Frontal cortex (tissue), 4 donors: ENCODE measurements around the gene ASPSCR1. TPM values are rescaled to one million over a fixed set of nuclear protein-coding genes. Genes with fewer than 3 reads are reported as not detected.
"Not testable (repeated sequence)": the region's sequence is repeated elsewhere in the genome, so short reads cannot be mapped to it uniquely, and the experiment has no call there.

Source experiments
- DNase-seq, 2 donors: peaks; one replicate each; pipeline ENCODE4 v3.0.0; 2012; ENCODE audit warnings: low spot score in 2 of 2
- FAIRE-seq: peaks from 2 replicates; lab custom pipeline; 2012; peaks lifted over from hg19 to GRCh38; lab: Jason Lieb, UNC
- total RNA-seq: library from RNA; depleted of rRNA; stranded (reverse); fragments of >200 nt; gene quantifications from one replicate; pipeline ENCODE4 v1.2.3, GENCODE V29; 2014
- donor health status: control.
- donor health status: control.
- donor health status: control.

Gene ASPSCR1
- total RNA-seq, 1 donor from 2014 or later, result 13.5 TPM

DNA sequence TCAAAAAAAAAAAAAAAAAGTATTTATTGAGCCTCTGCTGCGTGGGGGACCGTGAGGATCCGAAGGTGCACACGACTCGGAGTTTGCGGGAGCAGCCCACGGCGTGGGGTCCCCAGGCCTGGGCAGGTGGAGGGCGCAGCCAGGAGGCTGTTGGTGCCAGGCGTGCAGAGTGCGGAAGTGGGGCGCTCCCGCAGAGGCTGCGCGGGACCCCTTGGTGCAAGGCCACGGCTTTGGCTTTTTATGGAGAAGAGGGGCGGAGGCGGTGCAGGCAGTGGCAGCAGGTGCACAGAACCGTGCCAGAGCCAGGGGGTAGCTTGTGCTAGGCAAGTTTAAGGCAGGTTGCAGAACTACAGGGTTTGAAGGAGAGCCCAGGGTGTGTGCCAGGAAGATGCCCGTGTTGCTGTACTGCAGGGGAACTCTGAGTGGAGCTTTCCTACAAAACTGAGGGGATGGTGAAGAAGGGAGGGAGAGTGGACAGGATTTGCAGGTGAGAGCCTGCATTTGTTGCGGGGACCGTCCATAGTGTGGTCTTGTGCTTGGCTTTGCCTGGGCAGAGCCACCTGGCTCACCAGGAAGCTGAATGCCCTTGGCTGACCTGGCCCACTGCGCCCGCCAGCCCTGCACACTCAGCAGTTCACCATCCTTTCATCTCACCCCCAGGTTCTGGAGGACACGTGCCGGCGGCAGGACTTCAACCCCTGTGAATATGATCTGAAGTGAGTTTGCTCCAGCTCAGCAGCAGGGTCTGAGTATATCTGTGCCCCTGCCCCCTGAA, 1.3 kb downstream of the ASPSCR1 start:
- DNase-seq (no peak), FAIRE-seq (no peak)

DNA sequence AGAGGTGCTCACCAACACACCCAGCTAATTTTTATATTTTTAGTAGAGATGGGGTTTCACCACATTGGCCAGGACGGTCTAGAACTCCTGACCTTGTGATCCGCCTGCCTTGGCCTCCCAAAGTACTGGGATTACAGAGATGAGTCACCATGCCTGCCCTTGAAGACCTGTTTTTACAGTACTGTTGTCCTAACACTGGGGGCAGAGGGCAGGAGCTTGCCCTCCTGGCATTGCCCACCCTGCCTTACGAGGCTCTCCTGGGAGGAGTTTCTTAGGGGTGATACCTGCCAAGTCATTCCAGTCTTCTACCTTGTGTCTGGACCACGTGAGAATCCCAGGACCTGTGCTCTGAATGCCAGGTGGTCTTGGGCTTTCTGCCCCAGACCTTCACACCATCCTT, 2.7 kb downstream of the ASPSCR1 start:
- DNase-seq (no peak), FAIRE-seq (no peak)

DNA sequence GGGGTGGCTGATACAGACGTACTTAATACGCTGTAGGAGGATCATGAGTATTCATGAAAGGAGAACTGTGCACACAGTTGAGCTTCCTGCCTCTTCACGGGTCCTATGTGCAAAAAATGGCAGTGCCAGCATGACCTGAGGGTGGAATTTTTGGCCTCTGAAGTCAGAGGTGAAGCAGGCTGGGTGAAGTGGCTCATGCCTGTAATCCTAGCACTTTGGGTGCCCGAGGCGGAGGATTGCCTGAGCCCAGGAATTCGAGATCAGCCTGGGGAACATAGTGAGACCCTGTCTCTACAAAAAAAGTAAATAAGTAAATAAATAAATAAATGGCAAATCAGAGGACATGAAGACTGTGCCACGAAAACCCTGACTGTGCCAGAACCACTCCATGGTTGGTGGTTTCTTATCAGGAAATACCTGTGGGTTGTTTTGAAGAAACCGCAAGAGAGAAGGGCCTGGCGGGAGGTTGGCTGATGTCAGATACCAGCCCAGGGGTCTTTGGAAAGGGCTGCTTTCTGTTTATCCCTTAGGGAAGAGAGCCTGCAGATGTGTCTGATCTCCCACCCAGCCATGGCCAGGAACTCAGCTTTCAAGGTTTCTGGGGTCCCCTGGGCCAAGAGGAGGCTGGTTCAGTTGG, 3.4 kb downstream of the ASPSCR1 start:
- DNase-seq, result no peak
- FAIRE-seq, result no peak

DNA sequence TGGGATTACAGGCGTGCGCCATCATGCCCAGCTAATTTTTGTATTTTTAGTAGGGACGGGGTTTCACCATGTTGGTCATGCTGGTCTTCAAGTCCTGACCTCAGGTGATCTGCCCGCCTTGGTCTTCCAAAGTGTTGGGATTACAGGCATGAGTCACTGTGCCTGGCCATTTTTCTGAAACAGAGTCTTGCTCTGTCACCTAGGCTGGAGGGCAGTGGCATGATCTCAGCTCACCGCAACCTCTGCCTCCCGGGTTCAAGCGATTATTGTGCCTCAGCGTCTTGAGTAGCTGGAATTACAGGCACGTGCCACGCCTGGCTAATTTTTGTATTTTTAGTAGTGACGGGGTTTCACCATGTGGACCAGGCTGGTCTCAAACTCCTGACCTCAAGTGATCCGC, 4.1 kb downstream of the ASPSCR1 start:
- FAIRE-seq, DNase-seq: not testable (repeated sequence)

DNA sequence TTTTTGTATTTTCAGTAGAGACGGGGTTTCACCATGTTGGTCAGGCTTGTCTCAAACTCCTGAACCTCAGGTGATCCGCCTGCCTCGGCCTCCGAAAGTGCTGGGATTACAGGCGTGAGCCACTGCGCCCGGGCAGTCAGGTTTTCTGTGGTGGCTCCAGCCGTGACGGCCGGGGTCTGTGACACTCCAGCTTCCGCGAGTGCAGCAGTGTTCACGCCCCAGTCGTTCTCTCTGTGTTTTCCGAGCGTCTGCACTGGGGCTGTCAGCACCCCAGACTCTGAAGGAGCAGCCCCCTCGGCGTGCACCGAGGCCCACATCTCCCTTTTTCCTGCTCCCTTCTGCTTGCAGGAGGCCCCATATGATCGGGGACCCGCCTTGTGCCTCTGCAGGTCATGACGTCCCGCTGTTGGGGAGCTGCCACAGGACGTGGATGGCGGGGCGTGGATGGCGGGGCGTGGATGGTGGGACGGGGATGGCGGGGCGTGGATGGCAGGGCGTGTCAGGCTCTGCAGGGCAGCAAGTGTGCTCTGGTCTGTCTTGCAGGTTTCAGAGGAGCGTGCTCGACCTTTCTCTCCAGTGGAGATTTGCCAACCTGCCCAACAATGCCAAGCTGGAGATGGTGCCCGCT, 5.7 kb downstream of the ASPSCR1 start:
- FAIRE-seq (no peak), DNase-seq (no peak)

DNA sequence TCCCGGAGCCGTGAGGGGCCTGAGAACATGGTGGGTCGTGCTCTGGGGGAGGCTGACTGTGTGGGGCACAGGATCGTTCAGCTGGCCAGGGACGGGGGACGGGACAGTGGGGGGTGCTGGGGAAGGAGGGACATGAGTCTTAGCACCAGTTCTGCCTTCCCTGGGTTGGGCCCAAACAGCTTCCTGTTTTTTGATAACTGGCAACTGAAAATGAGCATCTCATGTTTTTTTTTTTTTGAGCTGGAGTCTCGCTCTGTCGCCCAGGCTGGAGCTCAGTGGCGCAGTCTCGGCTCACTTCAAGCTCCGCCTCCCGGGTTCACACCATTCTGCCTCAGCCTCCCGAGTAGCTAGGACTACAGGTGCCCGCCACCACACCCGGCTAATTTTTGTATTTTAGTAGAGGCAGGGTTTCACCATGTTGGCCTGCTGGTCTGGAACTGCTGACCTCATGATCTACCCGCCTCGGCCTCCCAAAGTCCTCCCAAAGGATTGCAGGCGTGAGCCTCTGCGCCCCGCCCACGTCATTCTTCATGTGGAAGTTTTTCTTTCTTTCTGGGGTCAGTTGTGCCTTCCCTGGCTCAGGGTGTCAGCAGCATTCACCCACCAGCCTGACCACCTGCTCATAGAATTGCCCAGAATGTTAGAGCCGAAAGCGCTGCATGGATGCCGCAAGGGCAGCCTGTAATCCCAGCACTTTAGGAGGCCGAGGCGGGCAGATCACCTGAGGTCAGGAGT, 6.4 kb downstream of the ASPSCR1 start:
- FAIRE-seq, result no peak
- no peak for DNase-seq

DNA sequence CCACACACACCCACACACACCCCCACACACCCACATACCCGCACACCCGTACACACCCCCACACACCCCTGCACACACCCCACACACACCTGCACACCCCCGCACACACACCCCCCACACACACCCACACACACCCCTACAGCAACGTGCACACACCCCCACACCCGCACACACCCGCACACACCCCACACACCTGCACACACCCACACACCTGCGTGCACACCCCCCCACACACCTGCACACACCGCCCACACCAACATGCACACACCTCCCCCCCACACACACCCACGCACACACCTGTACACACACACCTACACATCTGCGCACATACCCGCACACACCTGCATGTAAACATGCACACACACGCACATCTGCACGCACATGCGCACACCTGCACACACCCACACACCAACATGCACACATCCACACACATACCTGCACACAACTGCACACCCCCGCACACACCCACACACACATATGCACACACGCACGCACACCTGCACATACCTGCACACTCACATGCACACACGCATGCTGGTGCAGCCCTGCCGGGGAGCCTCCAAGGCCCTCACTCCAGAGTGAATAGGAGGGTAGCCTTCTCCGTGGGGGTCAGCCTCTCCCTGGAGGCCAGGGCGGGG, 7.5 kb downstream of the ASPSCR1 start:
- DNase-seq (no peak), FAIRE-seq (no peak)

DNA sequence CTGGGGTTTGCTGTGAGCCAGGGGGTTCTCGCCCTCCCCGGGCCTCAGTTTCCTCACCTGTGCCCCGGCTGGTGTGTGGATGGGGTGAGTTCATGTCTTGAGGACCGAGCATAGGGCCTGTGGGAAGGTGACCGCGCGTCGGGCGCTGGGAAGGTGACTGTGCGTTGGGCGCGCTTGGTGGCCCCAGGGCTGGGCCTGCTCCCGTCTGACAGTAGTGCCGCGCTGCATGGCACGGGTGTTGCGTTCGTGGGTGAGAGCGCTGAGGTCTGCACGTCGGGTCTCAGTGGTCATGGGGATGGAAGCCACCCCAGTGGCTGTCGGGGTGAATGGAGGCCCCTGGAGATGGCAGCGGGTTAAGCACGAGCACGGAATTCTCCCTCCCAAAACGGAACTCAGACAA, 9.2 kb downstream of the ASPSCR1 start:
- no peak for FAIRE-seq
- no peak for DNase-seq

DNA sequence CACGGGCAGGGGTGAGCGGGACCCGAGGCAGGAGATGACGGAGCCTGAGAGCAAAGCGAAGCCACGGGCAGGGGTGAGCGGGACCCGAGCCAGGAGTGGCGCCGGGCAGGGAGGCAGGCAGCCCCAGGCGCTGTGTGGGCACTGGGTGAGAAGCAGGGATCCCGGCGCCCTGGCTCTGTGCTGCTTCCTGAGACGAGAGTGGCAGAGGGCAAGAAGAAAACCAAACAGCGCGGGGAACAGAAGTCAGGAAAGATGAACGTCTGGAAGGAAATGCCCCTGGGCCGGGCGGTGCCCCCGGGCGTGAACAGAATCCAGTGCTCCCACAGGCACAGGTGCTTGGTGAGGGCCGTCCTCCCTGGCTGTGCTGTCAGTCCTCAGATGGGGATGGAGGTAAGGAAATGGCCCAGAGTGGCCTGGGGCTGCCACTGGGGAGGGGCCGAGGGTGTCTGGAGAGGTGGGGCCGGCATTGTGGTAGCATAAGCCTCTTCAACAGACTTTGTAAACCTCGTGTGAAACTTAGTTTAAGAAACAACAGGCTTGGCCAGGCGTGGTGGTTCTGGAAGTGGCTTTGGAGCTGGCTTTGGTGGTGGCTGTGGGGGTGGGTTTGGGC, 9.8 kb downstream of the ASPSCR1 start:
- no peak for FAIRE-seq

DNA sequence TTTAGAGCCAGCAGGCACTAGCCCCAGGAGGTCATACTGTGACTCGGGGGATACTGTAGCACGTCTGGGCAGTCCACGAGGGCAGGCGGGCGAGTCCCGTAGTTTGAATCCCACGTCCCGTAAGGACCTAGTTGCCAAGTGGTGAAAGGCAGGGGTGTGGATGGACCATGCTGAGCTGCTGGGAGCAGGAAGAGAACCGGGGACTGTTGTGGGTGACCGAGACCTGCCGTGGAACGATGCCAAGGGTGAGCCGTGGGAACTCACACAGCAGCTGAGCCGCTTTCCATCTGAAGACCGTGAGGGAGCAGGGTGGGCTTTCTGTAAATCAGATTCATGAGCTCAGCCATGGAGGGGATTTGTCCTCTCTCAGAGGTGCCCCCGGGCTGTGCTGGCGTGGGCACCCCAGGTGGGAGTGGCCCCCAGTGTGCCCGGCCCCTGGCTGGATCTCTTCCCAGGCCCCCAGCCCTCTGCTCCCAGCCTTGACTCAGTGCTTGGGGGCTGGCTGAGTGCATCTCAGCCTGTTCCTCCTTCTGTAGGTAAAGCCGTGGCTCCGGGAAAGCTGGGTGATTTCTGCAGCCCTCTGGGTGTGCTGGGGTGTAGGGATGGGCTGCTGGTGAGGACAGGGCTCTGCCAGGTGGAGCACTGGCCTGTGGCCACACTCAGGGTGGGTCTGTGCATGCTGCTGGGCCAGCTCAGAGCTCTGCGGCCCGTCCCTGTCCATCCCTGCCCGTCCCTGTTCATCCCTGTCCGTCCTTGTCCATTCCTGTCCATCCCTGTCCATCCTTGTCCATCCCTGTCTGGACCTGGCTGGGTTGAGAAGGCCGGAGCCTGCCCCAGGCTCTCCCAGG, 13.6 kb downstream of the ASPSCR1 start:
- FAIRE-seq (no peak), DNase-seq (no peak)

More for the DNA sequence above, 9.8 kb downstream of the ASPSCR1 start:
- no peak for DNase-seq

DNA sequence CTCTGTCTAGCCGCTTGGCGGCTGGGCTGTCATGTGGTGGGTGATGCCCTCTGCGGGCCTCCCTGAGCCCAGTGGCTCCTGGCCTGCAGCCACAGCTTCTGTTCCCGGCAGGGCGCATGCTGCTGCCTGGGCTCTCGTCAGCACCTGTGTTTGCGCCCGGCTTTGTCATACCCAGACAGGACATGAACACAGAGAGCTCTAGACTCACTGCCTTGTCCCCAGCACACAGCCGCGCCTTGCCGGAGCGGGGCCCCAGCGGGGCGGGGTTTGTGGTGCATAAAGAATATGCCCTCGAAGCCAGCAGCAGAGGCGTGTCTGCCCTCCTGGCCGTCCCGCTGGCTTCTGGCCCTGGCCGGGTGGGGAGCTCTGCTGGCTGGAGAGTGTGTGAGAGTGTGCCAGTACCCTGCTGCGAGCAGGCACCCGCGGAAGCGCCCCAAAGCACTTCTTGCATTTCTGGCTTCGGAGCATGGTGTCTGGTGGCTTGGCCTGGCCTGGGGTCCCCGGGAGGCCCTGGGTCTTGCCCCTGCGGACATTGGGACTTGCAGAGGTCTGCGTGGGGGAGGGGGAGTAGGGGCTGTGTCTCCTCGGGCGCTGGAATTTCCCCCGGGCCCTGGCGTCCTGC, 14.4 kb downstream of the ASPSCR1 start:
- FAIRE-seq (no peak), DNase-seq (no peak)

DNA sequence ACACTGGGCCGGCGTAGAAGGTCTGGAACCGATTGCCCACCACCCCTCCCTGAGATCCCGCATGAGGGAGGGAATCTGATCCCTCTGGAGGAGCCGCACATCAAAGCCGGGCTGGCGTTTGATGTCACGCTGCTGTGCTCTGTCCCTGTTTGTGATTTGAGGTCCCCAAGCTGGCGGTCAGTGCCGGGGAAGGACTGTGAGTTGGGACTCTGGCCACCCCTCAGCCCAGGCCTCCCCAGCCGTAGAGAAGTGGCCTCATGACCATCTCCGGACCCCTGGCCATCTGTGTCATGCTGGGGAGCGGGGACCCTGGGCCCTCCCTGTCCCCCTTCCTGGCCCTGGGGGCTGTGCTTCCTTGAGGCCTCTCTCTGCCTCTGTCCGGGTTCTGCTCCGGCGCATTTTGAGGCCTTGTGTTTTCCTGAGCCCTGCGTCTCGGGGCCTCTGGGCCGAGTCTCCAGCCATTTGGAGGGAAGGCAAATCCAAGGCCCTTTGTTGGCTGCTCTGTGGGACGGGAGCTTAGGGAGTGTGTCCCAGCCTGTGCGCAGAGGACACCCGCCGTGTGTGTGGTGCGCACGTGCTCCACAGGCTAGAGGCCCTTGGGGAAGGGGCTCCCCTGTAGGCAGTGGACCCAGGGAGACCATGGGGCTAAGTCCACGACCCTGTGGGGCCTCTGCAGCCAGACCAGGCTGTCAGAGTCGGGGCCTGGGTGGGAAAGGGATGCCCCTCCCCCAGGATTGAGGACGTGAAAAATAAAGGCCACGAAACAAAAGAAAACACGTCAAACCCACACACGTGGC, 15.1 kb downstream of the ASPSCR1 start:
- no peak for FAIRE-seq
- DNase-seq, result no peak

DNA sequence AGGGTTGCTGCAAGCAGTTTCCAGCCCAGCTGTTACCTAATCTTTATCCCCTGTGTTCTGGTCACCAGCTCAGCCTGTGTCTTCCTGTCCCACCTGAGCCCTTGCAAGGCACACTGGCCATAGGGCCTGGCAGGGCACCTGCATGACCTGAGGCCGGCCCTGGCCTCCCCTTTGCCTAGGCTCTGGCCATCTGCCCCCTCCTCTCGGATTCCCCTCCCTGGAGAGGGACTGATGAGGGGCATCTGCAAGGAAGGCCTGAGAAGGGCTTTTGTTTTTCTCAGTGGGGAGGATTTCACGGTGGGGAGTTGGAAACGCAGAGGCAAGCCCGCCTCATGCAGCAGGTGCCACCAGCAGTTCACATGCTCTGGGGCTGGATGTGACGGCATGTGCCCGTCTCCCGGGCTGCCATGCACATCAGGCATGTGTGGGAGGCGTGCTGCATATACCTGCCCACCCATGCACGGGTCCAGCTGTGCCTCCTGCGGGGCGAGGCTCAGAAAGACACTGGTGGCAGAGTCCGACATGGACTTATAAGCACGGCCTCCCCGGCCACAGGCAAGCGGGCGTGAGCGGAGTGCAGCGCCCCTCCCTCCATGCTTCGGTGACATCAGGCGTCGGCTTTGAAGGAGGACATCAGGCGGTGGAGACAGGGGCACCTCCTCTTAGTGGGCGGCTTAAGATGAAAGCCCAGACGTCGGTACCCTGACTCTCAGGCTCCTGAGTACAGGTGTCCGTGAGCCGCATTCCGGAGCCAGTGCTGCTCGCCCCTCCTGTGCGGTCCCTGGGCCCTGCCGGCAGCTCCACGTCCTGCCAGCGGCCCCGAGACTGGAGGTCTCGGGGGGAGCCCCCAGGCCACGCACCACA, 16.5 kb downstream of the ASPSCR1 start:
- DNase-seq (no peak), FAIRE-seq (no peak)

DNA sequence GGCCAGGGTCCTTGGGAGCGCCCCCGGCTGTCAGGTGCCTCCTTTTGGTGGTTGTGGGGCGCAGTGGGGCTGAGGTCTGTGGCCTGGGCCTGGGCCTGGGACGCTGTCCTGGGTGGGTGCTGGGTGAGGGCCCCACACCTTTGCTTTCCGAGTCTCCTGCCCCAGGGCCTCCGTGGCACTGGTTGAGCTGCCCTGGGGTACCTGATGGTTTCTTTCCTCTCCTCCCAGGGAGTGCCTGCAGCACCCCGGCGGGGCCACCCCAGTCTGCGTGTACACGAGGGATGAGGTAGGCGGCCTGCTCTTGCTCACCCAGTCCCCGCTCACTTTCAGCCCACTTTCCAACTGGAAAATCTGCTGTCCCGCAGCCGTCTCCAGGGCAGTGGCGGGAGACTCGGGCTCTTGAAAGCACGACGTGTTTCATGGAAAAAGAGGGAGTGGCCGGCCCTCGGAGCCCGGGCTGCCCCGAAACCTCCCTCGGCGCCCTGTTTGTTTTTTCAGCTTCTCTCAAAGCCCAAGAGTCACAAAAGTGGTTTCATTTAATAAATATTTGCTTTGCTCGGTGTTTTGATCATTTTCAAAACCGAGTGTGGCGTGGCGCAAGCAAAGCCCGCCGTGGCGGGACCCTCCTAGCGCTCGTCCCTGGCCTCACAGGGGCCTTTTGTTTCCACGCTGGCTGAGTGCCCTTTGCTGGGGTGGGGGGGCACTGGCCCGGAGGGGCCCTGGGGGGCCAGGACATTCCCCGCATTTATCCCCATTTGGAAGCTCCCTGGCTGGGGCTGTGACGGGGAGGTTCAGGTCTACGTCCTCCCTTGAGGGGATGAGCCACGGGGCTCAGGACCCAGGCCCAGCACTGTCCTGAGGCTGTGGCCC, 17.4 kb downstream of the ASPSCR1 start:
- no peak for FAIRE-seq
- no peak for DNase-seq

DNA sequence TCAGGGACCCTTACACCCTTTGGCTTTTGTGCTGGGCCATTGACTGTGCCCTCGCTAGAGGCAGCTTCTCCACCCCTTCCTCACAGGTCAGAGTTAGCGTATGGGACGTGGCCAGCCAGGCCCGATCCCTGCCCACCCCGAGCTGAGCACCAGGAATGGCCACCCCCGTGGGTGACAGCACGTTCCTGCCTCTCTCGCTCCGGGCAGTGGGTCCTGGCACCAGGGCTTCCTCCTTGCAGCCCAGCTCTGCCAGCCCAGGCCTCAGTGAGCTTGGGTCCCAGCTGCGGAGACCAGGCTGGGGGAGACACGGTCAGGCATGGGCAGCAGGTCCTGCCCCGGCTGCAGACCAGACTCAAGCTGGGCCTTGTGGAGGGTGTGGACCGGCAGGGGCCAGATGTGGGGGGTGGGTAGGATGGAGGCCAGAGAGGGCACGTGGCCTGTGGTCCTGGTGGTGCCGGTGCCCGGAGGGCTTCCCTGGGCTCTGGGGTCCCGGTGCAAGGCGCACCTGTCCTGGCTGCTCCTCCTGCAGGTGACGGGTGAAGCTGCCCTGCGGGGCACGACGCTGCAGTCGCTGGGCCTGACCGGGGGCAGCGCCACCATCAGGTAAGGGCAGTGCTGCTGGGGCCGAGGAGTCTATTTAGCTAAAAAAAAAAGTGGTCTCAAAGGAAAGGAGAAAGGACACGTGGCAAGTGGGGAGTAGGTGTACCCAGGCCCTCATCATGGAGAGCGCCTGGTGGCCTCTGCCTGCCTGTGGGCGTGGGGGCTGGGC, 18.2 kb downstream of the ASPSCR1 start:
- FAIRE-seq, result no peak
- no peak for DNase-seq
